ENCODE measurements around the gene SLC29A2.

The SLC29A2 gene

GRCh38 chr11:66371627-66372415, at the start of gene SLC29A2:
TSS of gene SLC29A2 (minus strand) at chr11:66371760. CDS start at chr11:66371591, 169 bp downstream.
- DNase-seq: peak in 34 of 58 donors; percentile 13 to 73 (median 46)

GRCh38 chr11:66420671-66421476, 49.3 kb upstream of the SLC29A2 start, which contains the start of gene NPAS4:
TSS of gene NPAS4 (plus strand) at chr11:66421035. CDS start at chr11:66421180, 145 bp downstream.
- DNase-seq: peak in 48 of 58 donors; percentile 7 to 82 (median 56)

GRCh38 chr11:66419825-66420224, 48.3 kb upstream of the SLC29A2 start:
- peak in 22 of 58 donors; percentile 4 to 64 (median 24) for DNase-seq

- no peak for DNase-seq
Observed at GRCh38 chr11:66418986-66419308, 47.4 kb upstream of the SLC29A2 start.

GRCh38 chr11:66418168-66418985, 46.8 kb upstream of the SLC29A2 start:
- DNase-seq: peak in 49 of 58 donors; percentile 11 to 87 (median 65)

GRCh38 chr11:66417000-66417399, 45.4 kb upstream of the SLC29A2 start:
- peak in 40 of 58 donors; percentile 8 to 81 (median 48) for DNase-seq

- DNase-seq: no peak
Observed at GRCh38 chr11:66415423-66415822, 43.9 kb upstream of the SLC29A2 start.

- peak in 2 of 58 donors; percentile 3 to 20 for DNase-seq
Observed at GRCh38 chr11:66414120-66414934, 42.8 kb upstream of the SLC29A2 start.

- no peak for DNase-seq
Observed at GRCh38 chr11:66413167-66413566, 41.6 kb upstream of the SLC29A2 start.

- no peak for DNase-seq
Observed at GRCh38 chr11:66412110-66412509, 40.5 kb upstream of the SLC29A2 start.

GRCh38 chr11:66411323-66411722, 39.8 kb upstream of the SLC29A2 start:
- no peak for DNase-seq

GRCh38 chr11:66410191-66410590, 38.6 kb upstream of the SLC29A2 start:
- DNase-seq: no peak

GRCh38 chr11:66409226-66409625, 37.7 kb upstream of the SLC29A2 start:
- DNase-seq: no peak

GRCh38 chr11:66408488-66409214, 37.1 kb upstream of the SLC29A2 start:
- DNase-seq: peak; percentile 42 to 93 (median 81)

GRCh38 chr11:66407651-66408050, 36.1 kb upstream of the SLC29A2 start:
- DNase-seq: no peak

GRCh38 chr11:66393954-66394353, 22.4 kb upstream of the SLC29A2 start:
- DNase-seq: no peak

GRCh38 chr11:66391322-66391721, 19.8 kb upstream of the SLC29A2 start:
- DNase-seq: no peak

- DNase-seq: peak in 13 of 58 donors; percentile 4 to 44 (median 15)
Observed at GRCh38 chr11:66388780-66389386, 17.3 kb upstream of the SLC29A2 start.
